Neutrophil (primary cell): ENCODE data around the gene SLC5A4.

Experiments used
- H3K27ac ChIP-seq: fragments of 200-600 bp; sonication (generic); 2 replicates; pipeline ENCODE4 v1.5.1; 2016; ENCODE audit warnings: mild to moderate bottlenecking, moderate library complexity
- H3K27me3 ChIP-seq: fragments of 200-600 bp; sonication (generic); 2 replicates; pipeline ENCODE4 v1.6.0; 2016; ENCODE audit warnings: mild to moderate bottlenecking
- H3K36me3 ChIP-seq: fragments of 200-600 bp; sonication (generic); 2 replicates; pipeline ENCODE4 v1.5.1; 2017
- H3K4me1 ChIP-seq, 2 experiments: fragments of 200-600 bp in 1 of 2; sonication (generic) in 1 of 2; 1 replicate in 1 of 2; 2 replicates in 1 of 2; pipeline versions ENCODE4 v1.5.1 to v1.6.1; 2013 to 2016; ENCODE audit warnings: low read depth in 1 of 2, low read length in 1 of 2, mild to moderate bottlenecking in 1 of 2, moderate library complexity in 1 of 2; ENCODE audit not compliant: control insufficient read depth in 1 of 2, insufficient read depth in 1 of 2
- H3K4me3 ChIP-seq, 2 experiments: fragments of 200-600 bp in 1 of 2; sonication (generic) in 1 of 2; 1 replicate in 1 of 2; 2 replicates in 1 of 2; pipeline ENCODE4 v1.5.1; 2013 to 2016; ENCODE audit warnings: low read depth in 1 of 2, low read length in 1 of 2, mild to moderate bottlenecking in 1 of 2, moderate library complexity in 1 of 2
- H3K9me3 ChIP-seq: fragments of 200-600 bp; sonication (generic); 2 replicates; pipeline ENCODE4 v1.5.1; 2016
- CTCF ChIP-seq: fragments of 200-600 bp; sonication (generic); IDR thresholded peaks from 2 replicates; pipeline ENCODE4 v1.5.1; 2016; ENCODE audit warnings: antibody characterized with exemption

SLC5A4 gene

GRCh38 chr22:32244547-32244946 is 10.6 kb downstream of the SLC5A4 start:
- no peak overlapping the region for H3K27ac ChIP-seq
- H3K27me3 ChIP-seq, result peaks cover 15% of the 10 kb centered on the region

GRCh38 chr22:32240461-32240860 is 14.7 kb downstream of the SLC5A4 start:
- no peak for TF ChIP-seq CTCF
- Histone ChIP-seq H3K27me3 (peaks cover 19% of the 10 kb centered on the region), H3K4me3 (no peak overlapping the region), H3K27ac (no peak overlapping the region), H3K36me3 (no peaks in the 10 kb centered on the region), H3K4me1 (no peaks in the 10 kb centered on the region), H3K9me3 (no peaks in the 10 kb centered on the region)

More at GRCh38 chr22:32244547-32244946, 10.6 kb downstream of the SLC5A4 start:
- Histone ChIP-seq H3K4me1 (no peaks in the 10 kb centered on the region), H3K4me3 (no peak overlapping the region), H3K9me3 (no peaks in the 10 kb centered on the region), H3K36me3 (no peaks in the 10 kb centered on the region)
- TF ChIP-seq CTCF, result no peak

GRCh38 chr22:32237906-32238305 is 17.2 kb downstream of the SLC5A4 start:
- Histone ChIP-seq H3K27me3 (peaks cover 36% of the 10 kb centered on the region), H3K27ac (no peak overlapping the region), H3K36me3 (no peaks in the 10 kb centered on the region), H3K4me3 (no peak overlapping the region), H3K4me1 (no peaks in the 10 kb centered on the region), H3K9me3 (no peaks in the 10 kb centered on the region)
- no peak for TF ChIP-seq CTCF

GRCh38 chr22:32236970-32237369 is 18.2 kb downstream of the SLC5A4 start:
- no peaks in the 10 kb centered on the region for H3K9me3 ChIP-seq

GRCh38 chr22:32233091-32233490 is 22.1 kb downstream of the SLC5A4 start:
- Histone ChIP-seq H3K4me1 (no peaks in the 10 kb centered on the region), H3K27ac (no peak overlapping the region), H3K4me3 (no peak overlapping the region), H3K36me3 (no peaks in the 10 kb centered on the region), H3K27me3 (peaks cover 26% of the 10 kb centered on the region), H3K9me3 (no peaks in the 10 kb centered on the region)
- no peak for TF ChIP-seq CTCF

More at GRCh38 chr22:32236970-32237369, 18.2 kb downstream of the SLC5A4 start:
- H3K36me3 ChIP-seq, result no peaks in the 10 kb centered on the region
- no peak overlapping the region for H3K27ac ChIP-seq
- H3K27me3 ChIP-seq, result peaks cover 36% of the 10 kb centered on the region
- H3K4me1 ChIP-seq, result no peaks in the 10 kb centered on the region
- no peak for TF ChIP-seq CTCF
- no peak overlapping the region for H3K4me3 ChIP-seq
